PC-3 (cell line): ENCODE data around the gene KSR1. TPM values are rescaled to one million over a fixed set of nuclear protein-coding genes. Genes with fewer than 3 reads are reported as not detected.
"Not testable (repeated sequence)": the region's sequence is repeated elsewhere in the genome, so short reads cannot be mapped to it uniquely, and the experiment has no call there.

Experiments
- ATAC-seq: fragments of 200-7000 bp; cut with Tn5 transposase; 2 replicates; pipeline ENCODE4 v1.9.1; 2020; ENCODE audit warnings: mild to moderate bottlenecking, moderate library complexity
- BruUV-seq: library from RNA; stranded (reverse); fragments of 400-500 nt; replicated peaks from 2 replicates; lab custom pipeline; 2021; lab: Mats Ljungman, UMichigan
- CTCF ChIA-PET: fragments of 300-600 bp; sonication (Branson Sonifier 250); formaldehyde crosslinking; loops from one replicate; lab custom pipeline; 2022; ENCODE audit warnings: antibody characterized with exemption; lab: Charles Lee
- POLR2A ChIA-PET: fragments of 300-600 bp; sonication (Branson Sonifier 250); formaldehyde crosslinking; loops from one replicate; lab custom pipeline; 2022; ENCODE audit warnings: antibody characterized with exemption; ENCODE audit not compliant: unreplicated experiment; lab: Charles Lee
- DNase-seq: peaks from one replicate; pipeline ENCODE4 v3.0.0-alpha.2; 2015
- H2AFZ ChIP-seq: fragments of 300-600 bp; sonication (generic); 2 replicates; pipeline ENCODE4 v1.6.0; 2016; ENCODE audit warnings: antibody characterized with exemption, low read length
- H3F3A ChIP-seq: fragments of 300-600 bp; sonication (generic); one replicate; pipeline ENCODE4 v1.6.0; 2017; ENCODE audit warnings: antibody characterized with exemption, low read length, control low read depth, mild to moderate bottlenecking; ENCODE audit not compliant: unreplicated experiment
- H3K27ac ChIP-seq: fragments of 300-600 bp; sonication (generic); 2 replicates; pipeline ENCODE4 v1.5.1; 2016; ENCODE audit warnings: mild to moderate bottlenecking, low read length
- H3K27me3 ChIP-seq: fragments of 300-600 bp; sonication (generic); 2 replicates; pipeline ENCODE4 v1.6.1; 2016; ENCODE audit warnings: low read length, mixed read lengths
- H3K36me3 ChIP-seq: fragments of 300-600 bp; sonication (generic); 2 replicates; pipeline ENCODE4 v1.6.1; 2016; ENCODE audit warnings: low read depth, mixed run types, low read length, mixed read lengths
- H3K4me1 ChIP-seq: fragments of 300-600 bp; sonication (generic); 2 replicates; pipeline ENCODE4 v1.5.1; 2016; ENCODE audit warnings: low read length; ENCODE audit not compliant: insufficient read depth
- H3K4me2 ChIP-seq: fragments of 300-600 bp; sonication (generic); 2 replicates; pipeline ENCODE4 v1.6.0; 2016; ENCODE audit warnings: low read length
- H3K4me3 ChIP-seq: fragments of 300-600 bp; sonication (generic); 2 replicates; pipeline ENCODE4 v1.5.1; 2016; ENCODE audit warnings: mild to moderate bottlenecking, low read length, mixed read lengths
- H3K79me2 ChIP-seq: fragments of 300-600 bp; sonication (generic); 2 replicates; pipeline ENCODE4 v1.6.1; 2017; ENCODE audit warnings: low read length, mixed read lengths
- H3K9ac ChIP-seq: fragments of 300-600 bp; sonication (generic); 2 replicates; pipeline ENCODE4 v1.6.0; 2016; ENCODE audit warnings: mild to moderate bottlenecking, low read length
- H3K9me2 ChIP-seq: fragments of 300-600 bp; sonication (generic); replicated peaks from 2 replicates; pipeline ENCODE4 v1.6.1; 2016; ENCODE audit warnings: mixed run types, low read length, mixed read lengths
- H3K9me3 ChIP-seq: fragments of 300-600 bp; sonication (generic); 2 replicates; pipeline ENCODE4 v1.6.1; 2016; ENCODE audit warnings: low read length, mixed read lengths
- H4K20me1 ChIP-seq: fragments of 300-600 bp; sonication (generic); 2 replicates; pipeline ENCODE4 v1.6.1; 2016; ENCODE audit warnings: low read length, mixed read lengths
- CTCF ChIP-seq: fragments of 300-600 bp; sonication (generic); conservative IDR thresholded peaks from 2 replicates; pipeline ENCODE4 v1.5.1; 2017; ENCODE audit warnings: antibody characterized with exemption, low read depth, mild to moderate bottlenecking, low read length
- EZH2 ChIP-seq: fragments of 300-600 bp; sonication (generic); IDR thresholded peaks from one replicate; pipeline ENCODE4 v1.6.1; 2017; ENCODE audit warnings: antibody characterized with exemption, mild to moderate bottlenecking, low read length; ENCODE audit not compliant: unreplicated experiment
- EZH2phosphoT487 ChIP-seq: fragments of 300-600 bp; sonication (generic); IDR thresholded peaks from 2 replicates; pipeline ENCODE4 v1.6.1; 2018; ENCODE audit warnings: mild to moderate bottlenecking, antibody characterized with exemption, low read length, borderline replicate concordance
- intact Hi-C: fragments of 100-400 bp; cut with micrococcal nuclease; formaldehyde crosslinking; loops from 2 replicates; pipeline ENCODE4 v1.9.0; 2023
- total RNA-seq: library from RNA; depleted of rRNA; stranded (reverse); fragments of >200 nt; gene quantifications from 2 replicates; pipeline ENCODE4 v1.2.3, GENCODE V29; 2014

KSR1 gene
- total RNA-seq, 1 experiment from 2014 or later: 1.0 TPM

- ChIA-PET CTCF (interaction anchor here (1.1 kb wide), 1 partner anchor 226 kb away, joined by 4 read pairs; no protein-coding TSS in a partner anchor), POLR2A (no interaction called here)
- Histone ChIP-seq H3K4me3 (no peak overlapping the region), H3K9me2 (no peaks in the 10 kb centered on the region), H4K20me1 (no peaks in the 10 kb centered on the region), H3K27ac (no peak overlapping the region), H3F3A (no peaks in the 10 kb centered on the region), H3K4me2 (no peak overlapping the region), H3K9ac (no peak overlapping the region), H3K9me3 (no peaks in the 10 kb centered on the region), H2AFZ (peak overlapping the region; percentile 50; the same call in 1 of the 2 replicates), H3K79me2 (no peaks in the 10 kb centered on the region), H3K4me1 (no peaks in the 10 kb centered on the region), H3K36me3 (no peaks in the 10 kb centered on the region), H3K27me3 (no peaks in the 10 kb centered on the region)
- intact Hi-C loops: no loop called here
- ATAC-seq (no peak), DNase-seq (no peak)
- BruUV-seq: no TSS peak
- TF ChIP-seq CTCF: no peak
- no peak for TF ChIP-seq EZH2phosphoT487
- TF ChIP-seq EZH2: no peak
Measured at GRCh38 chr17:27654136-27654535, 197.9 kb downstream of the KSR1 start.

GRCh38 chr17:27654654-27655524 lies 198.6 kb downstream of the KSR1 start:
- Histone ChIP-seq H3K9me2 (no peaks in the 10 kb centered on the region), H3K27me3 (no peaks in the 10 kb centered on the region), H2AFZ (peak overlapping the region; percentile 50; the same call in 1 of the 2 replicates), H4K20me1 (no peaks in the 10 kb centered on the region), H3K36me3 (no peaks in the 10 kb centered on the region), H3K27ac (no peak overlapping the region), H3F3A (no peaks in the 10 kb centered on the region), H3K79me2 (no peaks in the 10 kb centered on the region), H3K4me2 (no peak overlapping the region), H3K4me3 (no peak overlapping the region), H3K9me3 (no peaks in the 10 kb centered on the region), H3K4me1 (no peaks in the 10 kb centered on the region), H3K9ac (no peak overlapping the region)
- ChIA-PET POLR2A (no interaction called here), CTCF (interaction anchor here (0.6 to 1.1 kb wide), 3 partner anchors 101 to 225 kb away, joined by 3 to 8 read pairs (median 4); no protein-coding TSS in a partner anchor)
- TF ChIP-seq CTCF (peak; percentile 97), EZH2 (no peak)
- ATAC-seq: peak; percentile 79
- intact Hi-C loops: no loop called here
- BruUV-seq: no TSS peak
- DNase-seq: peak; percentile 70

GRCh38 chr17:27655525-27656111 lies 199.4 kb downstream of the KSR1 start:
- H3K27ac ChIP-seq, H3F3A ChIP-seq, H3K36me3 ChIP-seq, H3K27me3 ChIP-seq, H3K9ac ChIP-seq, H3K9me3 ChIP-seq, BruUV-seq, H4K20me1 ChIP-seq, ATAC-seq, H3K4me2 ChIP-seq, H3K9me2 ChIP-seq, H2AFZ ChIP-seq, H3K4me1 ChIP-seq, H3K4me3 ChIP-seq, POLR2A ChIA-PET, DNase-seq, intact Hi-C loops, H3K79me2 ChIP-seq: not testable (repeated sequence)
- CTCF ChIA-PET: interaction anchor here (1.1 kb wide), 1 partner anchor 224 kb away, joined by 4 read pairs; no protein-coding TSS in a partner anchor

- H3K36me3 ChIP-seq, H3K4me3 ChIP-seq, ATAC-seq, H3K9me2 ChIP-seq, intact Hi-C loops, H3K27ac ChIP-seq, H4K20me1 ChIP-seq, H3K4me2 ChIP-seq, H3K79me2 ChIP-seq, H3K4me1 ChIP-seq, POLR2A ChIA-PET, H3K9me3 ChIP-seq, DNase-seq, CTCF ChIA-PET, H3F3A ChIP-seq, BruUV-seq, H3K9ac ChIP-seq, H2AFZ ChIP-seq, H3K27me3 ChIP-seq: not testable (repeated sequence)
Measured at GRCh38 chr17:27656620-27657019, 200.4 kb downstream of the KSR1 start.
